NCI-H460 (cell line): ENCODE measurements around the gene MARCHF10. TPM values are rescaled to one million over a fixed set of nuclear protein-coding genes. Genes with fewer than 3 reads are reported as not detected.
A peak's percentile ranks its signal among the peaks of the same experiment; 100 is the strongest.

Experiments
- DNase-seq: peaks from one replicate; pipeline ENCODE4 v3.0.0-alpha.2; 2016; ENCODE audit warnings: low read depth; ENCODE audit errors: extremely low read depth
- small RNA-seq, 2 experiments: library from RNA; depleted of rRNA; stranded (forward); fragments of <200 nt; gene quantifications; one replicate each; pipeline ENCODE3, GENCODE V24; 2014
- total RNA-seq: library from RNA; depleted of rRNA; stranded (reverse); fragments of >200 nt; shearing (Covaris generic); gene quantifications from 2 replicates; pipeline ENCODE4 v1.2.3, GENCODE V29; 2014; rRNA removed

The MARCHF10 gene
- total RNA-seq, 1 experiment from 2014 or later, result not detected

- DNase-seq, result no peak
Measured at GRCh38 chr17:62665599-62665998, 142.5 kb downstream of the MARCHF10 start.

GRCh38 chr17:62664336-62665120, 143.6 kb downstream of the MARCHF10 start:
- no peak for DNase-seq

- DNase-seq, result no peak
Measured at GRCh38 chr17:62663304-62663703, 144.8 kb downstream of the MARCHF10 start.

GRCh38 chr17:62662855-62663254, 145.3 kb downstream of the MARCHF10 start:
- DNase-seq, result no peak

- DNase-seq, result no peak
Measured at GRCh38 chr17:62661337-62661736, 146.8 kb downstream of the MARCHF10 start.

- DNase-seq, result no peak
Measured at GRCh38 chr17:62660629-62661118, 147.4 kb downstream of the MARCHF10 start.

GRCh38 chr17:62658136-62658920, 149.8 kb downstream of the MARCHF10 start:
- no peak for DNase-seq

GRCh38 chr17:62657690-62658089, 150.4 kb downstream of the MARCHF10 start:
- DNase-seq, result no peak

GRCh38 chr17:62657145-62657665, 150.9 kb downstream of the MARCHF10 start:
- DNase-seq, result no peak

GRCh38 chr17:62656446-62656845, 151.7 kb downstream of the MARCHF10 start:
- no peak for DNase-seq

GRCh38 chr17:62655656-62656055, 152.5 kb downstream of the MARCHF10 start:
- no peak for DNase-seq

- DNase-seq, result no peak
Measured at GRCh38 chr17:62653826-62654761, 154.0 kb downstream of the MARCHF10 start.

GRCh38 chr17:62653002-62653825, 154.9 kb downstream of the MARCHF10 start:
- peak; percentile 21 for DNase-seq

GRCh38 chr17:62652251-62653001, 155.7 kb downstream of the MARCHF10 start:
- DNase-seq, result peak; percentile 26

Small RNA genes lying within 50 kb of the gene (small RNA-seq; reads per million reads assigned to genes)
- gene RF00019 (0 reads per million in 2 experiments), gene RNU6-446P (0 reads per million in 2 experiments)

Other genes starting within 250 kb of the MARCHF10 start
- gene MRC2, start 180.6 kb downstream of the MARCHF10 start, total RNA-seq, result 5.9 and 9.7 TPM in 2 replicates
- gene TANC2, start 157.9 kb upstream of the MARCHF10 start, total RNA-seq, result 7.0 and 8.2 TPM in 2 replicates